ENCODE results near the gene LCN9. TPM values are rescaled to one million over a fixed set of nuclear protein-coding genes. Genes with fewer than 3 reads are reported as not detected.

The LCN9 gene
- total and polyA plus RNA-seq, 2 experiments from 2014 or later, result not detected

GRCh38 chr9:135706288-135706687, 43.2 kb downstream of the LCN9 start:
- H3K27me3 ChIP-seq (ENCODE audit: insufficient read depth), result 0 out of 2 replicates have a peak, but pooled peaks cover under 1% of the 10 kb centered on the region

More at GRCh38 chr9:135706288-135706687, 43.2 kb downstream of the LCN9 start:
- no peak overlapping the region for H3K4me2 ChIP-seq
- TF ChIP-seq ZNF114 (CRISPR knock-in tag; IDR thresholded peaks at IDR 0.05), result no peak
- no peak for TF ChIP-seq CREB1 (CRISPR knock-in tag; IDR thresholded peaks at IDR 0.05; ENCODE audit: low read depth)
- no peak for TF ChIP-seq ZNF462 (CRISPR knock-in tag; IDR thresholded peaks at IDR 0.05)
- TF ChIP-seq JUNB (IDR thresholded peaks at IDR 0.05; ENCODE audit: unreplicated experiment), result no peak
- no peak for TF ChIP-seq EZH2 (IDR thresholded peaks at IDR 0.05; ENCODE audit: low read depth, unreplicated experiment)
- no peak for TF ChIP-seq NANOG (IDR thresholded peaks at IDR 0.05; ENCODE audit: borderline replicate concordance)
- TF ChIP-seq POLR2AphosphoS5 (IDR thresholded peaks at IDR 0.05; ENCODE audit: low read depth), result no peak
- no peak for TF ChIP-seq STAT1 (IDR thresholded peaks at IDR 0.05; ENCODE audit: unreplicated experiment)
- no peak for TF ChIP-seq CTCF (conservative IDR thresholded peaks at IDR 0.05; ENCODE audit: low read depth in 2 of 2)
- no peak for TF ChIP-seq EZH2phosphoT487 (IDR thresholded peaks at IDR 0.05; ENCODE audit: unreplicated experiment)
- TF ChIP-seq ETS1 (IDR thresholded peaks at IDR 0.05), result no peak
- no peak for TF ChIP-seq REST (IDR thresholded peaks at IDR 0.05; ENCODE audit: unreplicated experiment)
- TF ChIP-seq ZNF331 (CRISPR knock-in tag; IDR thresholded peaks at IDR 0.05; ENCODE audit: low read depth), result no peak
- H4K20me1 ChIP-seq (replicated peaks; ENCODE audit: insufficient read depth), result no peaks in the 10 kb centered on the region
- no peak overlapping the region for H3K4me3 Mint-ChIP-seq
- H3K27ac Mint-ChIP-seq, result no peak overlapping the region
- no peak overlapping the region for H2AFZ ChIP-seq
- H3K79me2 ChIP-seq (replicated peaks; ENCODE audit: insufficient read depth), result no peaks in the 10 kb centered on the region
- no peak for ATAC-seq
- H3K36me3 ChIP-seq (ENCODE audit: insufficient read depth), result no peaks in the 10 kb centered on the region
- H3K27ac ChIP-seq (ENCODE audit: low read depth), result no peak overlapping the region
- peaks cover 3% of the 10 kb centered on the region; the same call in 2 of the 3 replicates for H3K4me1 Mint-ChIP-seq
- H3K36me3 Mint-ChIP-seq (ENCODE audit: low read depth), result no peaks in the 10 kb centered on the region
- H3K4me1 ChIP-seq (ENCODE audit: insufficient read depth), result no peaks in the 10 kb centered on the region
- no peaks in the 10 kb centered on the region for H3K9me3 Mint-ChIP-seq
- DNase-seq (ENCODE audit: low spot score), result no peak
- no peaks in the 10 kb centered on the region for H3K9me2 ChIP-seq (ENCODE audit: insufficient read depth)
- no peak overlapping the region for H3K4me3 ChIP-seq
- no peaks in the 10 kb centered on the region for H3F3A ChIP-seq (replicated peaks; ENCODE audit: low read depth)
- H3K27me3 Mint-ChIP-seq (ENCODE audit: insufficient read depth, low read depth, poor library complexity), result peaks cover 17% of the 10 kb centered on the region
